Vagina (tissue), 2 donors: ENCODE measurements around the gene LAMTOR5.
"Not testable (repeated sequence)": the region's sequence is repeated elsewhere in the genome, so short reads cannot be mapped to it uniquely, and the experiment has no call there.

ENCODE experiments used
- POLR2A ChIP-seq, 2 donors: fragments of 450-650 bp; IDR thresholded peaks; one replicate each; pipeline ENCODE4 v1.6.1; 2017; ENCODE audit warnings: antibody characterized with exemption in 2 of 2, mild to moderate bottlenecking in 2 of 2, moderate library complexity in 2 of 2
- POLR2AphosphoS5 ChIP-seq, 2 donors: sonication (generic); formaldehyde crosslinking; IDR thresholded peaks; one replicate each; pipeline ENCODE4 v1.9.0; 2017; ENCODE audit warnings: antibody characterized with exemption in 2 of 2, mild to moderate bottlenecking in 2 of 2, low read depth in 1 of 2; ENCODE audit not compliant: insufficient read depth in 1 of 2
- TF ChIP-seq, protein P1 (sequence below), 3 experiments: fragments of 450-650 bp in 2 of 3; fragments of 200-600 bp in 1 of 3; sonication (generic) in 1 of 3; IDR thresholded peaks; one replicate each; pipeline ENCODE4 v1.5.1; 2017 to 2019; ENCODE audit warnings: antibody characterized with exemption in 3 of 3, mild to moderate bottlenecking in 2 of 3, moderate library complexity in 2 of 3

DNA sequence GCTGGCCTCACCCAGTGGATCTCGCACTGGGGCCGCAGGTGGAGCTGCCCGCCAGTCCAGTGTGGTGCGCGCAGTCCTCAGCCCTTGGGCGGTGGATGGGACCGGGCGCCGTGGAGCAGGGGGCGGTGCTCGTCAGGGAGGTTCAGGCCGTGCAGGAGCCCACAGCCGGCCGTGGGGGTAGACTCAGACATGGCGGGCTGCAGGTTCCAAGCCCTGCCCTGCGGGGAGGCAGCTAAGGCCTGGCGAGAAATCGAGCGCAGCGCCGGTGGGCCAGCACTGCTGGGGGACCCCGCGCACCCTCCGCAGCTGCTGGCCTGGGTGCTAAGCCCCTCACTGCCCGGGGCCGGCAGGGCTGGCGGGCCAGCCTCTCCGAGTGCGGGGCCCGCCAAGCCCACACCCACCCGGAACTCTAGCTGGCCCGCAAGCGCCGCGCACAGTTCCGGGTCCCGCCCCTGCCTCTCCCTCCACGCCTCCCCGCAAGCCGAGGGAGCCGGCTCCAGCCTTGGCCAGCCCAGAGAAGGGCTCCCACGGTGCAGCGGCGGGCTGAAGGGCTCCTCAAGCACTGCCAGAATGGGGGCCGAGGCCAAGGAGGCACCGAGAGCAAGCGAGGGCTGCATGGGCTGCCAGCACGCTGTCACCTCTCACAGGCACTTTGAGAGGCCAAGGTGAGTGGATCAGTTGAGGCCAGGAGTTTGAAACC, 11.1 kb downstream of the LAMTOR5 start:
- TF ChIP-seq, protein P1, sequence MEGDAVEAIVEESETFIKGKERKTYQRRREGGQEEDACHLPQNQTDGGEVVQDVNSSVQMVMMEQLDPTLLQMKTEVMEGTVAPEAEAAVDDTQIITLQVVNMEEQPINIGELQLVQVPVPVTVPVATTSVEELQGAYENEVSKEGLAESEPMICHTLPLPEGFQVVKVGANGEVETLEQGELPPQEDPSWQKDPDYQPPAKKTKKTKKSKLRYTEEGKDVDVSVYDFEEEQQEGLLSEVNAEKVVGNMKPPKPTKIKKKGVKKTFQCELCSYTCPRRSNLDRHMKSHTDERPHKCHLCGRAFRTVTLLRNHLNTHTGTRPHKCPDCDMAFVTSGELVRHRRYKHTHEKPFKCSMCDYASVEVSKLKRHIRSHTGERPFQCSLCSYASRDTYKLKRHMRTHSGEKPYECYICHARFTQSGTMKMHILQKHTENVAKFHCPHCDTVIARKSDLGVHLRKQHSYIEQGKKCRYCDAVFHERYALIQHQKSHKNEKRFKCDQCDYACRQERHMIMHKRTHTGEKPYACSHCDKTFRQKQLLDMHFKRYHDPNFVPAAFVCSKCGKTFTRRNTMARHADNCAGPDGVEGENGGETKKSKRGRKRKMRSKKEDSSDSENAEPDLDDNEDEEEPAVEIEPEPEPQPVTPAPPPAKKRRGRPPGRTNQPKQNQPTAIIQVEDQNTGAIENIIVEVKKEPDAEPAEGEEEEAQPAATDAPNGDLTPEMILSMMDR (IDR thresholded peaks at IDR 0.05) = not testable (repeated sequence)
- not testable (repeated sequence) for TF ChIP-seq POLR2AphosphoS5 (IDR thresholded peaks at IDR 0.05; ENCODE audit: insufficient read depth in 1 of 2, low read depth in 1 of 2); POLR2A (IDR thresholded peaks at IDR 0.05)
